Nephron (organoid): Measurements from ENCODE around the gene RITA1.
"Not testable (repeated sequence)": the region's sequence is repeated elsewhere in the genome, so short reads cannot be mapped to it uniquely, and the experiment has no call there.

Source experiments
- H3K27ac Mint-ChIP-seq, 3 experiments: 2 replicates each; pipeline ENCODE4 v1.8.0; 2020; ENCODE audit warnings: mixed read lengths in 3 of 3, mild to moderate bottlenecking in 2 of 3, moderate library complexity in 1 of 3
- H3K27me3 Mint-ChIP-seq: 2 replicates; pipeline ENCODE4 v1.8.0; 2021; ENCODE audit warnings: low read depth, mild to moderate bottlenecking, moderate library complexity, mixed read lengths
- H3K36me3 Mint-ChIP-seq: 2 replicates; pipeline ENCODE4 v1.8.0; 2020; ENCODE audit warnings: low read depth, mixed read lengths
- H3K4me1 Mint-ChIP-seq: 2 replicates; pipeline ENCODE4 v1.8.0; 2020; ENCODE audit warnings: mixed read lengths
- H3K4me3 Mint-ChIP-seq, 3 experiments: 2 replicates each; pipeline ENCODE4 v1.8.0; 2020; ENCODE audit warnings: mild to moderate bottlenecking in 3 of 3, mixed read lengths in 3 of 3, moderate library complexity in 2 of 3
- H3K9me3 Mint-ChIP-seq: 2 replicates; pipeline ENCODE4 v1.8.0; 2020; ENCODE audit warnings: mixed read lengths
- CTCF ChIP-seq, 3 experiments: fragments of 200-600 bp; sonication (generic); IDR thresholded peaks; one replicate each; pipeline ENCODE4 v1.5.0; 2021; ENCODE audit warnings: antibody characterized with exemption in 3 of 3; ENCODE audit not compliant: unreplicated experiment in 3 of 3

Gene RITA1

GRCh38 chr12:113140706-113141105 is 44.8 kb upstream of the RITA1 start:
- Mint-ChIP-seq H3K9me3 (no peaks in the 10 kb centered on the region), H3K27ac (no peak overlapping the region), H3K4me1 (no peaks in the 10 kb centered on the region), H3K27me3 (peaks cover 21% of the 10 kb centered on the region), H3K4me3 (no peak overlapping the region), H3K36me3 (no peaks in the 10 kb centered on the region)
- TF ChIP-seq CTCF (IDR thresholded peaks at IDR 0.05; ENCODE audit: unreplicated experiment in 3 of 3) = no peak

- not testable (repeated sequence) for H3K36me3 Mint-ChIP-seq, H3K27ac Mint-ChIP-seq, H3K9me3 Mint-ChIP-seq, H3K4me1 Mint-ChIP-seq, H3K4me3 Mint-ChIP-seq
- H3K27me3 Mint-ChIP-seq = peaks cover 17% of the 10 kb centered on the region
These were observed 43.8 kb upstream of the RITA1 start for GRCh38 chr12:113141716-113142115.

GRCh38 chr12:113142173-113142885 is 43.2 kb upstream of the RITA1 start:
- no peak for TF ChIP-seq CTCF (IDR thresholded peaks at IDR 0.05; ENCODE audit: unreplicated experiment in 3 of 3)
- Mint-ChIP-seq H3K27me3 (peaks cover 15% of the 10 kb centered on the region), H3K36me3 (no peaks in the 10 kb centered on the region), H3K4me3 (no peak overlapping the region), H3K9me3 (peaks cover 9% of the 10 kb centered on the region), H3K4me1 (no peaks in the 10 kb centered on the region), H3K27ac (no peak overlapping the region)

GRCh38 chr12:113142886-113143332 is 42.6 kb upstream of the RITA1 start:
- no peaks in the 10 kb centered on the region for H3K36me3 Mint-ChIP-seq
- H3K4me3 Mint-ChIP-seq = no peak overlapping the region

GRCh38 chr12:113143959-113144358 is 41.6 kb upstream of the RITA1 start:
- H3K27ac Mint-ChIP-seq = no peak overlapping the region
- no peak overlapping the region for H3K4me3 Mint-ChIP-seq
- no peaks in the 10 kb centered on the region for H3K4me1 Mint-ChIP-seq
- H3K9me3 Mint-ChIP-seq = peaks cover 11% of the 10 kb centered on the region
- H3K27me3 Mint-ChIP-seq = peaks cover 13% of the 10 kb centered on the region
- H3K36me3 Mint-ChIP-seq = no peaks in the 10 kb centered on the region
- TF ChIP-seq CTCF (IDR thresholded peaks at IDR 0.05; ENCODE audit: unreplicated experiment in 3 of 3) = no peak

More at GRCh38 chr12:113142886-113143332, 42.6 kb upstream of the RITA1 start:
- Mint-ChIP-seq H3K9me3 (peaks cover 11% of the 10 kb centered on the region), H3K27me3 (peaks cover 13% of the 10 kb centered on the region), H3K27ac (no peak overlapping the region), H3K4me1 (no peaks in the 10 kb centered on the region)
- TF ChIP-seq CTCF (IDR thresholded peaks at IDR 0.05; ENCODE audit: unreplicated experiment in 3 of 3) = no peak

- no peak for TF ChIP-seq CTCF (IDR thresholded peaks at IDR 0.05; ENCODE audit: unreplicated experiment in 3 of 3)
- Mint-ChIP-seq H3K9me3 (peaks cover 11% of the 10 kb centered on the region), H3K27ac (no peak overlapping the region), H3K4me3 (no peak overlapping the region), H3K36me3 (no peaks in the 10 kb centered on the region), H3K27me3 (peaks cover 17% of the 10 kb centered on the region), H3K4me1 (peaks cover 2% of the 10 kb centered on the region)
These were observed 40.7 kb upstream of the RITA1 start for GRCh38 chr12:113144806-113145205.
